PC-9 (cell line): ENCODE measurements around the gene DND1.

Experiments
- CTCF ChIP-seq: fragments of 200-600 bp; sonication (generic); conservative IDR thresholded peaks from 2 replicates; pipeline ENCODE4 v1.6.1; 2017; ENCODE audit warnings: mixed run types, antibody characterized with exemption, mild to moderate bottlenecking, moderate library complexity
- EZH2 ChIP-seq: fragments of 200-600 bp; sonication (generic); IDR thresholded peaks from 2 replicates; pipeline ENCODE4 v1.8.0; 2017; ENCODE audit warnings: antibody characterized with exemption, low read depth

- TF ChIP-seq CTCF (no peak), EZH2 (no peak)
Observed at GRCh38 chr5:140642718-140643117, 30.7 kb downstream of the DND1 start.
